IPS-NIHi11 (cell line): ENCODE measurements around the gene FARS2.

Experiments
- DNase-seq: peaks from one replicate; pipeline ENCODE4 v3.0.0; 2012; ENCODE audit warnings: mixed read lengths, low spot score

The FARS2 gene

GRCh38 chr6:5287205-5287965 lies 26.1 kb downstream of the FARS2 start:
- peak; percentile 16 for DNase-seq

- no peak for DNase-seq
These were observed 26.6 kb downstream of the FARS2 start for GRCh38 chr6:5287966-5288297.

DNA sequence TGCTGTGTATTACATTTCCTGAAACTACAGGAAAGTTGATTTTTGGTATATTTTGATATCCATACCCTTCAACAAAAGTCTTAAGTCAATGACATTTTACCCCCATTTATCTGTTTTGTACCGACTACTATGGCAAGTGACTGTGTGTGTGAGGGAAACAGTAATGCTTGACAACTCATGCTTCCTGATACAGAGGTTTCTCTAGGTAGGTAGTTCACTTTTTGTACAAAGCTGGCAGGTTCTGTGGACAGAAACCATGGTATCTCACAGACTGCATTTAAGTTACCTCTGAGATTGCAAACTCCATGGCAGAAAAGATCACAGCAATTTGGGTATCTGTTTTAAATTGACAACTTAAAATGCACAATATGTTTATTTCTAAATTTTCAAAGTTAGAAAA lies 28.8 kb downstream of the FARS2 start:
- no peak for DNase-seq

- DNase-seq, result no peak
These were observed 29.2 kb downstream of the FARS2 start for GRCh38 chr6:5290500-5290899.

DNA sequence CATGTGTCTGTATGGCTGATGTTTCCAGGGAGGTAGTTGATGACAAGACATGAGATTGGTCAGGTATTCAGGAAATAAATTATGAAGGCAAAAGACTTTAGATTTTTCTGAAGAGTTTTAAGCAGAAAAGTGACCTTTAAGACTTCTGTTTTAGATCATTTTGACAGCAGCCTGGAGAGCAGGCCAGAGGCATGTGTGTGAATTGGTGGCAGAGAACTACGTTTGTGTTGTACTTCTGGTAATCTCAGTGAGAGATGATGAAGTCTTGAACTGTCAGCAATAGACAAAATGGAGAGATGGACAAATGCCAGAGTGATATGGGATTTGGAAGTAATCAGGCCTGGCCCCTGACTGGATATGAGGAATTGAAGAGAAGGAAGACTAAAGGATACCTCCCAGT lies 30.8 kb downstream of the FARS2 start:
- no peak for DNase-seq

DNA sequence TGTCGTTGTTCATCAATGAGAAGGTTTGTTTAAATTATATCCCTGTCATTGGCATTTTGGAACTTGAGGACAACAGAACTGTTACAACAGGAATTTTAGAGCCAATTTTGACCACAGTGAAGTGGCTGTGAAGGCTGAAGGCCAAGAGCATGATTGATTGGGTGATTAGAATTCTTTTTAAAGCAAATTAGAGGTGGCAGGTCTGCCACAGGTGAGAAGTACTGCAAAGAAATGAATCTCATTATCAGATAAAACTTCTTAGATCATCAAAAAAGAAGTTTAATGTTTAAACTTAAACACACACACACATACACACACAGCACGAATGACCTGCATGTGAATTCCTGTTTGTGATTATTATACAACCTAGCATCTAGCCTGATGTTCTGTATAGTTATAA lies 32.4 kb downstream of the FARS2 start:
- no peak for DNase-seq

DNA sequence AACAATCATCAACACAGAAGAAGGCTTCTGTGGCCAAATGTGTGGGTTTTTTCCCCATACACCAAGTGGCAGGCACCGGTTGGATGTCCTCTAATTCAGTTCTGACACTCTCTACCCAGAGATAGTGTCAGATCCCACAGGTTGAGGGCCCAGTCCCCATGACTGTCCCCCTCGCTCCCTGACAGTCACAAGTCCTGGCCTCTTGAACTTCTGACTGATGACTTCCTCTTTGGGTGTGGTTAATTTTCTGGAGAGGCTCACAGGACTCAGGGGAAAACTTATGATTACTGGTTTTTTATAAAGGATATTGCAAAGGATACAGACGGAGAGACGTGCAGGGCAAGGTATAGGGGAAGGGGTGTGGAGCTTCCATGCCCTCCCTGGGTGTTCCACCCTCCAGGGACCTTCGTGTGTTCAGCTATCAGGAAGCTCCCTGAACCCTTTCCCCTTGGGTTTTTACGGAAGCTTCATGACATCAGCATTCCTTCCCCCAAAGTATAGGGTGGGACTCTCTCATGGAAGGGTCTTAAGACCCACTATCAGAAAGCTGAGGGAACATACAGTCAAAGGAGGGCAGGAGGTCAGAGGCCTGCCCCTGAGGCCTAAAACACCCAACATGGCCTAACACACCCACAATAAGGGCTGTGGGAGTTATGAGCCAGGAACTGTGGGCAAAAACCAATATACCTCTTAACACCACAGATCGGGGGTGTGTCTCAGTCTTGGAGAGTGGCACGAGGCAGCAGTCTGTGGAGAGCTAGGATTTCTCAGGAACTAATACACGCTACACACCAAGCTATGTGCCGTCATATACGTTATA lies 33.3 kb downstream of the FARS2 start:
- DNase-seq, result no peak

GRCh38 chr6:5295623-5296022 lies 34.3 kb downstream of the FARS2 start:
- DNase-seq, result no peak

- DNase-seq, result no peak
These were observed 39.0 kb downstream of the FARS2 start for GRCh38 chr6:5300206-5300764.

DNA sequence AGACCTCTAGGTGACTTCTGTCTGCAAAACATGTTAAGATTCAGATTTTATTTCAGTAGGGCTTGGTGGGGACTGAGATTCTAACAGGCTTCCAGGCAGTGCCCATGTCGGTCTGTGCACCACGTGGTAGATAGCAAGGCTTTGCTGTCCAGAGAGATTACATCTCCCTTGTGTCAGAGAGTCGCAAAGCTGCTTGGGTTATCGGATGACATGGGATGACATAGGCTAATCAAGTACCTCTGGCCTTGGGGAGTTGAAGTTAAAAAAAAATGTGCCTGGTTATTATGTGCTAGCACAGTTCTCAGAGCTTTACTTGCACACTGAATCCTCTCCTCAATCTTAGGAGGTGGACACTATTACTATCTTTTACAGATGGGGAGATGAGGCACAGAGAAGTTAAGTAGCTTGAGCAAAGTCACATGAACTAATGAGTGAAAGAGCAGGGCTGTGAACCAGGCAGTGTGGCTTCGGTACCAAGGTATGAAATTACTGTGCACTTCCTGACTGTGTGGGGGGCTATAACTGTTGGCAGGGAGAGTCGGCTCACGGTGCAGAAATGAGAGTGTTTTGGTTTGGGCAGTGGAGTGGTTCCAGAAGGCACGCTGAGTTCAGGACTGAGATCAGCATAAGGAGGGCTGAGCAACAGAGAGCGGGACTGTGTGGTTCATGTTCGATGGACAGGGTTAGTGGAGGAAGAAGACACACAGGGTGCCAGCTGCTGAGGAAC lies 41.1 kb downstream of the FARS2 start:
- DNase-seq, result no peak

GRCh38 chr6:5302995-5303622 lies 41.8 kb downstream of the FARS2 start:
- DNase-seq, result peak; percentile 75

DNA sequence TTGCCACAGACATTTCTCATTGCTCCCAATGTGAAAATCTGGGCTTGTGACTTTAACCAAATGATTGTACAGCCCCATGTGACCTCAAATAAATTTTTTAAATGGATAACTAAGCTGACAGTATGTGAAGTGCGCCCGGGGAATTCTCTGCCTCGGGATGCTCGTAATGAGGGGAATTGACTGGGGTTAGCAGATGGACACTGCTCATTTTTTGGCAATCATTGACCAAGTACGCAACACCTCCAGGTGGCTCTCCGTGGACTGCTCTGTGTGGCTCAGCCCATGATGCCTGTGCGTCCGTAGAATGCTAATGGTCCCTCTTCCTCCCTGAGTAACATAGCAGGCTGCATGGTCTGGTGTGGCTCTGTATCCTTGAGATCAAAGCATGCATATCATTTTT lies 42.4 kb downstream of the FARS2 start:
- no peak for DNase-seq

GRCh38 chr6:5305968-5306626 lies 44.8 kb downstream of the FARS2 start:
- no peak for DNase-seq

DNA sequence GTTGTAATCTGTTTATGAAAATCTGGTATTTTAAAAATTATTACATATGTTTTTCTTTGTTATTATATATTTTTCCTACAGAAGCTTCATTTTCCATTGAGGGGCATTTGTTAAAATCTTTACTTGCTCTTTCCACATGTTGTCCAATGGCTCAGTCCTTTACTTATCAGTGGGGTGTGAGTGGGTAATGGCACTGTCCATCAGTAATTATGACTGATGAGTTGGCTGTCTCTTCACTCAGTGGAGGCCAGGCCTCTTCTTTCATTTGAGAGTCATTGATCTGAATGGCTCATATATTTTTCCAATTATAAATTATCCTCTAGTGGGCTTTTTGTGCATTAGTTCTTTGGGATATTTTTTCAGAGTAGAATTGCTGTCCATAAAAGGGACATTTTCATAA lies 45.7 kb downstream of the FARS2 start:
- no peak for DNase-seq

DNA sequence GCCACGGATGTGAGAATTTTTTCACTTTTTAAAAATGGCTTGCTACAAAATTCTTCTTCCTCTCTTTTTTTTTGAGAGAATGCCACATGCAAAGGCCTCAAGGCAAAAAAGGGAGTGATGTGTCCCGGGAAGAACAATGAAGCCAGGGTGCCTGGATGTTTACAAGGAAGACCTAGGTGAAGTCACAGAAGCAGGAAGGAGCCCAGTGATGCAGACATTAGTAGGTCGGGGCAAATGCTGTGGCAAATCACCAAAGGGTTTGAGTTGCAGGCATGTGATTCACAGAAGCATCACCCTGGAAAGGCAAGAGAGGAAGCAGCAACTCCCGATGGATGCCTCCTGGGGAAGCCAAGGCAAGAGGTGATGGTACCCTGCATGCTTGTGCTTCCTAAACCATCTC lies 46.8 kb downstream of the FARS2 start:
- DNase-seq, result no peak

DNA sequence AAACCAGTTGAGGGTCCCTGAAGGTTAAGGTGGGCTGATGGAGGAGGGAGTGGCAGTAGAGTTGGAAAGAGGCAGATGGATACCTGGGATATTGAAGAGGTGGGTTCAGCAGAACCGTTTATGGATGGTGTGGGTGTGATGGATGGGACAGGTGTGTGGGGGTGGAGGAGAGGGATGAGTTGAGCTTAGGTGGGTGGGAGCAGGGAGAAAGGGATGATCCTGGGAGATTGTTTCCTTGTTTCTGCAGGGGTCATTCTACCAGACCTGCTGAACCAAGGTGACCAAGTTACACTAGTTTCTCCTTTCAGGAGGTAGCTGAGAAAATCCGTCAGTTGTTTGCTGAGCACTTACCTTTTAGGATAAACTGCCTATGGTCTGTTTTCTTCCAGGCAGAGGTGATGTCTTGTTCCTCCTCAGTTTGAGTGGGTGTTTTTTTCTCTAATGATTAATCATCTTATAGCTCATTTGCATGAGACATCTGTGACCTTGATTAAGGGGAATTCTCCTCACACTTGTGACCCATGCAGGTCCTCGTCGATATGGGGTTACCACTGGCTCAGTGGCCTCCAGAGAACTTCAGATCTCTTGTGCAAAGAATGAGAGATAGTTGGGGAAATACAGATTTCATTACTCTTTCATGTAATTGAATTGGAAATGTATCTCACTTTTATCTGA lies 53.0 kb downstream of the FARS2 start:
- no peak for DNase-seq

DNA sequence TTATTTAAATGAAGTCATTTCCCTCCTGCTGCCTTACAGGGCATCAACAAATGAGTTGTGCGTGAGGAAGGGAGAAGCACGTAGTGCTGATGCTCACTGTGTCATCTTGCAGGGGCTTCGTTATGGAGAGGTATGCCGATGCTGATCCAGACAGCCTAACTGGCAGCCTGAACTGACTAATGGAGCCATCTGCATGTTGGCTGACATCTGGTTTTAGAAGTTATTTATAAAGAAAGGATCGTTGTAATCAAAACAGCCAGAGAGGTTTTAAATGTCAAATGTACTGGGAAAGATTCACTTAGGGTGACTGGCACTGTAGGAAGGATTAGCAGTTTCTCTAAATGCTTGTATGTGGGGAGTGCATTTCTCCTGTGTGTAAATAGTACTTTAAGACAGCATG lies 54.6 kb downstream of the FARS2 start:
- DNase-seq, result no peak

- DNase-seq, result no peak
These were observed 55.6 kb downstream of the FARS2 start for GRCh38 chr6:5316951-5317350.

- DNase-seq, result no peak
These were observed 57.4 kb downstream of the FARS2 start for GRCh38 chr6:5318617-5319272.

- no peak for DNase-seq
These were observed 62.7 kb downstream of the FARS2 start for GRCh38 chr6:5323979-5324378.

DNA sequence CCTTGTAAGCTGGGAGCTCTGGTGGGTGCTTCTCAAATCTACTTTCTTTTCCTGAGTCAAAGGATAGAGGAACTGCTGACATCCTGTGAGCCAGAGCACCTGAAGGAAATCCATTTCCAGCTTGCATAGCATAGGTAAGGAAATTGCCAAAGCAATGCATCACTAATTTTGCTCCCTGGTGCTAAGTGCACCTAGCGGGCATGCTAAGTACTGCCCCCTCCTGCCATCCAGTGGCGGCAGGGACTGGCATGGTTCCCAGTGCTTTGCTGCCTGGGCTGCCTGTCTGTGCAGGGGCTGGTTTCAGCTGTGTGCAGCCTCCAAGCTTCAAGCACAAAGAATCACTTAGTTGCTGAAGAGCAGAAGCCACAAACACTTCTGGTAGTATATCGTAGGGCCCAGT lies 63.9 kb downstream of the FARS2 start:
- no peak for DNase-seq
